Measurements from ENCODE around the gene TMEM126B.

Gene TMEM126B

GRCh38 chr11:85685820-85686459 is 57.5 kb downstream of the TMEM126B start, which contains the start of gene CCDC89:
Gene CCDC89, minus strand, starts transcription at chr11:85686195. Its CDS starts 65 bp downstream, at chr11:85686130.
- peak; percentile 92 for DNase-seq

Measured in DMS153 (cell line).